Activated CD4-positive, alpha-beta T cell treated with anti-CD3 and anti-CD28 coated beads for 4 hours (primary cell): ENCODE data around the gene NDUFS3.
"Not testable (repeated sequence)": the region's sequence is repeated elsewhere in the genome, so short reads cannot be mapped to it uniquely, and the experiment has no call there.

Experiments
- DNase-seq, 2 donors: peaks; one replicate each; pipeline ENCODE4 v3.0.0-alpha.2; 2020

Gene NDUFS3

DNA sequence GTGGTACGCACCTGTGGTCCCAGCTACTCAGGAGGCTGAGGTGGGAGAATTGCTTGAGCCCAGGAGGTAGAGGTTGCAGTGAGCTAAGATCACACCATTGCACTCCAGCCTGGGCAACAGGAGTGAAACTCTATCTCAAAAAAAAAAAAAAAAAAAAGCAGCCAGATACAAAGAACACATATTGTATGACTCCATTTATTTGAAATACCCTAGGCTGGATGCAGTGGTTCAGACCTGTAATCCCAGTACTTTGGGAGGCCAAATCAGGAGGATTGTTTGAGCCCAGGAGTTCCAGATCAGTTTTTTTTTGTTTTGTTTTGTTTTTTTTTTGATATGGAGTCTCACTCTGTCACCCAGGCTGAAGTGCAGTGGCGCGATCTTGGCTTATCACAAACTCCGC is 16.5 kb upstream of the NDUFS3 start:
- not testable (repeated sequence) for DNase-seq

- DNase-seq, result not testable (repeated sequence)
Measured at GRCh38 chr11:47564366-47564765, 14.5 kb upstream of the NDUFS3 start.

GRCh38 chr11:47564933-47565339 is 13.9 kb upstream of the NDUFS3 start:
- no peak for DNase-seq

GRCh38 chr11:47565340-47566148 is 13.3 kb upstream of the NDUFS3 start, which contains the start of gene PTPMT1:
Gene PTPMT1, plus strand, starts transcription at chr11:47565599. Its CDS starts 24 bp downstream, at chr11:47565623.
- DNase-seq, result peak; percentile 53 to 63

GRCh38 chr11:47566149-47566698 is 12.7 kb upstream of the NDUFS3 start:
- DNase-seq, result no peak

- no peak for DNase-seq
Measured at GRCh38 chr11:47569646-47570045, 9.2 kb upstream of the NDUFS3 start.

DNA sequence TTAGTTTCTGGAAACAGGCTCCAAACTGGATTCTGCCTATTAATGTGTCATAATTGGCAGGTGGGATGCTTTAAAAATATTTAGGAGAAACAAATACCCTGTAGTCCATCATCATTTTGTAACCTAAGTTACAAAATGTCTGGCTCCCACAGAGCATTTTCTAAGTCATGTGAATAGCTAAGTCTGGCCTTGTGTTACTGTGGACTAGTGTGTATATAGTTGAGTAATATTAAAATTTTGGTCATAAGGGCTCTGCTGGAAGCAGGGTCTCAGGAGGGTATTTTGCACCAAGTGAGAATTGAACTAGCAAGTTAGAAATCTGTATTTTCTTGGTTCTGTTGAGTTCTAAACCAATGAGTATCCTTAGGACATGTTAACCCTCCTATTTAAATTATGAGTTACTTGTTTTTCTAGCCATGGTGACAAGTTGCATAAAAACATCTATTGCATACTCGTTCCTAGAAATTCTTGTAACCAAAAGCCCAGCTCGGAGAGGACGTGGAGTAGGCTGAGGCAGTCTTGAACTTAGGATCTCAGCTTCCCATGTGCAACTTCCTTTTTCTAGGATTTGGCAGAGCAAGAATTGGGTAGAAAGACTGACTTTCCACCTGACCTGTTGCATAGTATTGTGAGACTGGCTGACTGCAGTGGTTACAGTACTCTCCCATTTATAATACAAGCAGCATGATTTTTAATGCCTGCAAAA is 8.1 kb upstream of the NDUFS3 start:
- DNase-seq, result no peak

- no peak for DNase-seq
Measured at GRCh38 chr11:47571357-47571729, 7.5 kb upstream of the NDUFS3 start.

DNA sequence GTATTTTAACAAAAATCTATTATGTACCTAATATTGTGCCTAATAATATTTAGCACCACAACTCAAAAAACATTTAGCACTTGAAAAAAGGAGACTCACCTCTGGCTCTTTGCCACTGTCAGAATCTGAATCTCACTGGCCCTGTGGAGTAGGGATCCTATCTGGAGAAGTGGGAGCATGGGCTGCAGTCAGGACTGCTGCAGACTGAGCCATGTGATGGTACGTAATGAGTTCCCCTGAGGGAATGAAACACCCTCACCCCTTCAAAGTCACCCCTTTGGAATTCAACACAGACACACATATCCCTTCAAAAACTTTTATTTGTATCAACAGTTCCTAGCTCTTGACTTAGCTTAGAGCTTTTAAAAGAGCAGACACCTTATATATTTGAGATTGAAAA is 7.0 kb upstream of the NDUFS3 start:
- DNase-seq, result no peak

GRCh38 chr11:47572715-47573255 is 6.1 kb upstream of the NDUFS3 start:
- no peak for DNase-seq

DNA sequence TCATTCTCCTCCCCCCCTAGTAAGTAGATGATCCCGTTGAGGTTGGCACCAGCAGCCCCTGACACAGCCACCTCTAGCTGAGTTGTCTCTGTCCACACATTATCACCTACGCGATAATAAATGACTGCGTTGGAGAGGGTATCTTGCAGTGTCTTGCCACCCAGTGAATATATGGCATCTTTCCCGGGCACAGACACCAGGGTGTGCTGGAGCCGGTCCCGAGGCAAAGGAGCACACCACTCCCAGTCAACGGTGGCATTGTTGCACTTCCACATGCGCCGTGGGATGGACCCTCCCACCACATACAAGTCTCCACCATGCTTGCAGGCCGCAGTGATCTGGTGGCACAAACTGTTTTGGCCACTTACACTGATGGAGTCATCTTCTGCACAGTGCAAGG is 5.6 kb upstream of the NDUFS3 start:
- no peak for DNase-seq

DNA sequence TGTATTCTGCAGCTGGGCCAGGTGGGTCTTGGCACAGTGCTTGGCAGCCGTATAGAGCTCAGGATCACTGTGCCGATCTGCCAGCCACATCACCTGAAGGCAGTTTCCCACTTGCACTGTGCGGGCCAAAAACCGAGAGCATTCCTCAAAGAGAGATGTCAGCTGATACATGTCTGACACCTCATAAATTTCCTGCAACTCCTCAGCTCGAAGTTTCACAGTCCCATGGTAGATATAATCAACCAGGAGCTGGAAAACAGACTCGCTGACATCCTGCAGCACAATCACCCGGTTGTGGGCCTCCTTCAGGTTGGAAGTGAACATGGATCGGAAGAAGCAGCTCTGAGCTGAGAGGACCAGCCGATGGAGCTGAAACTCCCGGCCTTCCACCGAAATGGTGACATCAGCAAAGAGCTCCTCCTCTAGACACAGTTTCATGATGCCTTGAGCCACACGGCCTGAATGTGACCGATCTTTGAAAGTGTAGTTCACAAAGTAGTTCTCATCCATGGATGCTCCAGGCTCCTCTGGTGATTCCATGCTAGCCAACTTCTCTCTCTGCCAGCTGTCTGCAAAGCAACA is 1.3 kb upstream of the NDUFS3 start:
- no peak for DNase-seq

GRCh38 chr11:47583844-47584243 is 5.0 kb downstream of the NDUFS3 start:
- DNase-seq, result no peak

GRCh38 chr11:47586098-47586855 is 7.4 kb downstream of the NDUFS3 start, which contains the start of gene FAM180B:
Gene FAM180B, plus strand, starts transcription at chr11:47586678. Its CDS starts 91 bp downstream, at chr11:47586769.
- DNase-seq, result no peak

DNA sequence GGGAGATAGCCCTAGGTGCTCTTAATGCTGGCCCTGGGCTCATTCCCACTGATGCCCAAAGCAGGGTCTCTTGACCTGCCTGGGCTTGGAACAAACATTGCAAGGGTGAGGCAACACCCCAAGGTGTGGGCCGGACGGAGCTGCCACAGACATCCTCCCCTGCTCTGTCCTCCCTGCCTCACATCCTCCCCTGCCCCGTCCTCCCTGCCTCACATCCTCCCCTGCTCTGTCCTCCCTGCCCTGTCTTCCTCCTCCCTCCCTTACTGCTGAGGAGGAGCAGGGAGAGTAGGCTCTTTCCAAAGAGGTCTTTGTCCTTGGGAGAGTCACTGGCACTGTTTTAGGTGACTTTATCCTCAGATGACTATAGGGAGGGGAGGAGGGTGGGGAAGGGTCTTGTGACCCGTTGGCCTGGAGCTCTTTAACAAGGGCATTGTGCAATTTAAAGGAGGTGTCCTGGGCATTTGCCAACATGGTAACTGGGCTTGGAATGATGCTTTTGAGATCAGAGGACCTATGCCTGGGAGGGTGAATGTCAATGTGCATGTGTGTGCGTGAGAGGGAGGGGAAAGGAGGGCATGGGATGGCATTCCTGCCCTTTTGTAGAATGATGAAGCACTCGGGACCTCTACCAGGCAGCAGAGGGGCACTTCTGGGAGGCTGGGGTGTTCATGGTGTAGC is 8.3 kb downstream of the NDUFS3 start:
- DNase-seq, result no peak

GRCh38 chr11:47587723-47588326 is 9.0 kb downstream of the NDUFS3 start:
- no peak for DNase-seq

DNA sequence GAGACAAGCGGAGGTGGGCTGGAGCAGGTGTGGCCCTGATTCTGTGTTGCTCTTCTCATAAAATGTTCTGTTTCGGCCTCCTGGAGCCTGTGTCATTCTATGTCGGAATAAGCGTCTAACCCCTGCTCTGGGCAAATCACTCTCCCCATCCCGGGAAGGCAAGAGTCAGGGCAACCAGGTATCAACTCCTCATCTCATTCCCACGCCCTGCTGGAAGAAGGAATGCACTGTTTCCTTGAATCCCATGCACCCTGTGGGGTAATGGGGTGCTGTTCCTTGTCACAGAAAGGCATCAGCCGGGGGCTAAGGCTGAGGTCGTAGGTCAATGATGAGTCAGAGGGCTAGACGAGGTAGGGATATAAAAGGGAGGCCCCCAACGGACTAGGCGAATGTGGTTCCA is 10.2 kb downstream of the NDUFS3 start:
- no peak for DNase-seq

DNA sequence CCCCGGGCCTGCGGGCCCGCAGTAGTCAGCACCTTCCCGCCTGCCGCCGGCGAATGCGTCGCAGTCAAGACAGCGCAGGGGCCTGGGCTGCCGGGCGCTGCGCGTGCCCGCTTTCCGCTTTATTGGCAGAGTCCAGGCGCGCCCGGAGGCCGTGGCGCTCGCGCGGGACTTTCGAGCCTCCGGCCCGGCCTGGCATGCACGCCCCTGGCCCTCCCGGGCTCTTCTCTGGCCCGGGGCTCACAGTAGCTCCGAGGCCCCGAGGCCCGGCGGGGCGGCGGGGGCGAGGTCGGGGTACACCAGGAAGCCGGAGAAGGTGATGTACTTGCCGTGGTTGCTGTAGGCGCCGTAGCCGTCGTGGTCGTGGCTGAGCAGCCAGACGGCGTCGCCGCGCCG is 10.7 kb downstream of the NDUFS3 start:
- no peak for DNase-seq

DNA sequence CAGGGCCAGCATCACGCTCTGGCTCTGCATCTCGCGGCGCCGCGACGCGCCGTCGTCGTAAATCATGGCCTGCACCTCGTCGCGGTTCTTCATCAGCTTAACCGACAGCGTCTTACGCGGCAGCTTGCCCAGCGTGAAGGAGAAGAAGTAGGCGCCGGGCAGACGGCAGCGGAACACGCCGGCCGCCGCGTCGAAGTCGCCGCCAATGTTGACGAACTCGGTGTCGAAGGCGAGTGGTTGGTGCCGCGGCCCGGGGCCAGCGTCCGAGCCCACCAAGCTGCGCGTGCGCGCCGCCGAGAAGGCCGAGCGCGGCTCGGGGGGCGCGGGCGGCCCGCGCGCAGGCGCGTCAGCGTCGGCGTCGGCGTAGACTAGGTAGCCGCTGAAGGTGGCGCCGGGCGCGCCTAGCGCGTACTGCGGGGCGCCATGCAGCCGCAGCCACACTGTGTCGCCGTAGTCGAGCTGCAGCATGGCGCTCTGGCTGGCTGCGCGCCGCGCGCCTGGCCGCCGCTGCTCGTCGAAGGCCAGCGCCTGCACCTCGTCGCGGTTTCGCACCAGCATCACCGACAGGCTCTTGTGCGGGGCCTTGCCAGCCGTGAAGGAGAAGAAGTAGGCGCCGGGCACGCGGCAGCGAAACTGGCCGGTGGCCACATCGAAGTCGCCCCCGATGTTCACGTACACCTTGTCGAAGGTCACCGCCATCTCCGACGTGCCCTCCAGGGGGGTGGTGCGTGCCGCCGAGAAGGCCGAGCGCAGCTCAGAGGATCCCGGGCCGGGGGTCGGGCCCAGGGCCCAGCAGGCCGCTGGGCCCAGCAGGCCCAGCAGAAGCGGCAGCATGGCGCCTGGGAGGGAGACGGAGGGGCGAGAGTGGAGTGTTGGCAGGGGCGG is 11.3 kb downstream of the NDUFS3 start:
- no peak for DNase-seq

GRCh38 chr11:47591764-47592163 is 12.9 kb downstream of the NDUFS3 start:
- no peak for DNase-seq
